Activated CD4-positive, alpha-beta T cell treated with anti-CD3 and anti-CD28 coated beads, Interleukin-2, amount 10 ng/mL, durations not matched to agents 24 days and 14 days (primary cell): ENCODE results near the gene ZSWIM8. TPM values are rescaled to one million over a fixed set of nuclear protein-coding genes. Genes with fewer than 3 reads are reported as not detected.
"Not testable (repeated sequence)": the region's sequence is repeated elsewhere in the genome, so short reads cannot be mapped to it uniquely, and the experiment has no call there.

Source experiments
- DNase-seq: peaks from one replicate; pipeline ENCODE4 v3.0.0; 2022
- H3K27ac Mint-ChIP-seq: one replicate; pipeline ENCODE4 v1.8.0; 2022; ENCODE audit warnings: mild to moderate bottlenecking, mixed read lengths
- H3K27me3 Mint-ChIP-seq: one replicate; pipeline ENCODE4 v1.8.0; 2022; ENCODE audit warnings: mixed read lengths
- H3K36me3 Mint-ChIP-seq: one replicate; pipeline ENCODE4 v1.8.0; 2022; ENCODE audit warnings: low read depth, mild to moderate bottlenecking, mixed read lengths
- H3K4me1 Mint-ChIP-seq: one replicate; pipeline ENCODE4 v1.8.0; 2021; ENCODE audit warnings: mixed read lengths
- H3K4me3 Mint-ChIP-seq: one replicate; pipeline ENCODE4 v1.8.0; 2022; ENCODE audit warnings: mild to moderate bottlenecking, moderate library complexity, mixed read lengths
- H3K9me3 Mint-ChIP-seq: one replicate; pipeline ENCODE4 v1.8.0; 2021; ENCODE audit warnings: mixed read lengths
- intact Hi-C: fragments of 100-400 bp; cut with micrococcal nuclease; formaldehyde crosslinking; loops from one replicate; pipeline ENCODE4 v1.15.1; 2023
- total RNA-seq: library from RNA; stranded (reverse); gene quantifications from 2 replicates; pipeline ENCODE4 v1.2.3, GENCODE V29; 2022

The ZSWIM8 gene
- total RNA-seq, 1 donor from 2014 or later = 50.8 TPM

GRCh38 chr10:73819081-73819480, 33.7 kb downstream of the ZSWIM8 start:
- intact Hi-C loops = no loop called here
- Mint-ChIP-seq H3K9me3 (no peaks in the 10 kb centered on the region), H3K4me3 (no peak overlapping the region), H3K36me3 (peaks cover 23% of the 10 kb centered on the region), H3K27me3 (no peaks in the 10 kb centered on the region), H3K27ac (no peak overlapping the region), H3K4me1 (no peaks in the 10 kb centered on the region)
- DNase-seq = no peak

- no peak overlapping the region for H3K4me3 Mint-ChIP-seq
- H3K4me1 Mint-ChIP-seq = no peaks in the 10 kb centered on the region
- H3K9me3 Mint-ChIP-seq = no peaks in the 10 kb centered on the region
- H3K27me3 Mint-ChIP-seq = no peaks in the 10 kb centered on the region
- H3K36me3 Mint-ChIP-seq = peaks cover 25% of the 10 kb centered on the region
- no peak overlapping the region for H3K27ac Mint-ChIP-seq
- DNase-seq = no peak
- intact Hi-C loops = no loop called here
Observed at GRCh38 chr10:73819513-73820093, 34.2 kb downstream of the ZSWIM8 start.

- Mint-ChIP-seq H3K27ac (no peak overlapping the region), H3K36me3 (peaks cover 23% of the 10 kb centered on the region), H3K9me3 (no peaks in the 10 kb centered on the region), H3K27me3 (no peaks in the 10 kb centered on the region), H3K4me1 (no peaks in the 10 kb centered on the region), H3K4me3 (no peak overlapping the region)
- intact Hi-C loops = no loop called here
- no peak for DNase-seq
Observed at GRCh38 chr10:73823391-73823790, 38.0 kb downstream of the ZSWIM8 start.

GRCh38 chr10:73824146-73824725, 38.8 kb downstream of the ZSWIM8 start:
- Mint-ChIP-seq H3K27me3 (no peaks in the 10 kb centered on the region), H3K27ac (no peak overlapping the region), H3K4me1 (no peaks in the 10 kb centered on the region), H3K9me3 (no peaks in the 10 kb centered on the region), H3K4me3 (no peak overlapping the region), H3K36me3 (peaks cover 21% of the 10 kb centered on the region)
- no peak for DNase-seq
- intact Hi-C loops = no loop called here

- intact Hi-C loops = no loop called here
- no peaks in the 10 kb centered on the region for H3K9me3 Mint-ChIP-seq
- DNase-seq = no peak
- H3K4me1 Mint-ChIP-seq = no peaks in the 10 kb centered on the region
- no peak overlapping the region for H3K4me3 Mint-ChIP-seq
- H3K36me3 Mint-ChIP-seq = peaks cover 14% of the 10 kb centered on the region
- no peak overlapping the region for H3K27ac Mint-ChIP-seq
- no peaks in the 10 kb centered on the region for H3K27me3 Mint-ChIP-seq
Observed at GRCh38 chr10:73827346-73828089, 42.1 kb downstream of the ZSWIM8 start.

GRCh38 chr10:73828161-73828560, 42.8 kb downstream of the ZSWIM8 start:
- Mint-ChIP-seq H3K9me3 (no peaks in the 10 kb centered on the region), H3K27me3 (no peaks in the 10 kb centered on the region), H3K4me1 (no peaks in the 10 kb centered on the region), H3K36me3 (peaks cover 11% of the 10 kb centered on the region), H3K27ac (no peak overlapping the region), H3K4me3 (no peak overlapping the region)
- intact Hi-C loops = no loop called here
- DNase-seq = no peak

GRCh38 chr10:73829090-73829489, 43.7 kb downstream of the ZSWIM8 start:
- H3K27me3 Mint-ChIP-seq, DNase-seq, H3K9me3 Mint-ChIP-seq, H3K36me3 Mint-ChIP-seq, intact Hi-C loops, H3K4me1 Mint-ChIP-seq, H3K4me3 Mint-ChIP-seq, H3K27ac Mint-ChIP-seq: not testable (repeated sequence)

- Mint-ChIP-seq H3K27me3 (no peaks in the 10 kb centered on the region), H3K9me3 (no peaks in the 10 kb centered on the region), H3K4me1 (no peaks in the 10 kb centered on the region), H3K36me3 (peaks cover 22% of the 10 kb centered on the region), H3K4me3 (no peak overlapping the region), H3K27ac (no peak overlapping the region)
- intact Hi-C loops = no loop called here
- DNase-seq = no peak
Observed at GRCh38 chr10:73836427-73836980, 51.1 kb downstream of the ZSWIM8 start.

- H3K27me3 Mint-ChIP-seq = no peaks in the 10 kb centered on the region
- H3K4me1 Mint-ChIP-seq = no peaks in the 10 kb centered on the region
- H3K4me3 Mint-ChIP-seq = no peak overlapping the region
- H3K27ac Mint-ChIP-seq = no peak overlapping the region
- no peaks in the 10 kb centered on the region for H3K9me3 Mint-ChIP-seq
- DNase-seq = no peak
- intact Hi-C loops = no loop called here
- H3K36me3 Mint-ChIP-seq = peaks cover 23% of the 10 kb centered on the region
Observed at GRCh38 chr10:73837072-73837471, 51.7 kb downstream of the ZSWIM8 start.

GRCh38 chr10:73838008-73838567, 52.7 kb downstream of the ZSWIM8 start:
- intact Hi-C loops = no loop called here
- Mint-ChIP-seq H3K4me3 (no peak overlapping the region), H3K9me3 (no peaks in the 10 kb centered on the region), H3K36me3 (peaks cover 26% of the 10 kb centered on the region), H3K27me3 (no peaks in the 10 kb centered on the region), H3K27ac (no peak overlapping the region), H3K4me1 (no peaks in the 10 kb centered on the region)
- DNase-seq = no peak

- H3K9me3 Mint-ChIP-seq = no peaks in the 10 kb centered on the region
- H3K4me3 Mint-ChIP-seq = no peak overlapping the region
- intact Hi-C loops = no loop called here
- peaks cover 29% of the 10 kb centered on the region for H3K36me3 Mint-ChIP-seq
- no peak for DNase-seq
- H3K27ac Mint-ChIP-seq = no peak overlapping the region
- H3K27me3 Mint-ChIP-seq = no peaks in the 10 kb centered on the region
- H3K4me1 Mint-ChIP-seq = no peaks in the 10 kb centered on the region
Observed at GRCh38 chr10:73838827-73839226, 53.4 kb downstream of the ZSWIM8 start.

GRCh38 chr10:73839276-73839966, 54.0 kb downstream of the ZSWIM8 start:
- Mint-ChIP-seq H3K4me3 (no peak overlapping the region), H3K4me1 (no peaks in the 10 kb centered on the region), H3K9me3 (no peaks in the 10 kb centered on the region), H3K27me3 (no peaks in the 10 kb centered on the region), H3K36me3 (peaks cover 28% of the 10 kb centered on the region), H3K27ac (no peak overlapping the region)
- intact Hi-C loops = no loop called here
- DNase-seq = no peak

- intact Hi-C loops = no loop called here
- no peaks in the 10 kb centered on the region for H3K4me1 Mint-ChIP-seq
- H3K27ac Mint-ChIP-seq = no peak overlapping the region
- no peak for DNase-seq
- H3K36me3 Mint-ChIP-seq = peaks cover 27% of the 10 kb centered on the region
- H3K4me3 Mint-ChIP-seq = no peak overlapping the region
- H3K9me3 Mint-ChIP-seq = no peaks in the 10 kb centered on the region
- no peaks in the 10 kb centered on the region for H3K27me3 Mint-ChIP-seq
Observed at GRCh38 chr10:73840056-73840402, 54.6 kb downstream of the ZSWIM8 start.
